GM19463 (cell line): Measurements from ENCODE around the gene DSCAML1.

Experiments
- ATAC-seq: cut with Tn5 transposase; IDR thresholded peaks from one replicate; pipeline ENCODE4 v1.9.1; 2021; ENCODE audit warnings: mild to moderate bottlenecking, moderate library complexity; ENCODE audit not compliant: unreplicated experiment

Gene DSCAML1

DNA sequence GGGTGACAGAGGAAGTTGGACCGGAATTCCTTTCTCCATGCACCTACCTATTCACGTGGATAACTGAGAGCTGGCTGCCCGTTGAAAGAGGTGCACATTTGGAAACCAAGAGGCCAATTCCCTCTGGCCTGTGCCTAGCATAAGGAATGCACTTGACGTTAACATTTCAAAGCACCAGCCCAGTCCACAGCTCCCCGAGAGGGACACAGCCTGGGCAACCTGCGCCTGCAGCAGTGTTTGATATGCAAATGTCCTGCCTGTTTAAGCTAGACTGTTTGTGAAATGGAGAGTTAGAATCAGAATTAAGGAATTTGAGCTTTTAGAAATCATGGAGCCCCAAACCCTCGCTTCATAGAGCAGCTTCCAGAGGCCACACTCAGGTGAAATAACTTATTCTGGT, 126.1 kb downstream of the DSCAML1 start:
- ATAC-seq = no peak

DNA sequence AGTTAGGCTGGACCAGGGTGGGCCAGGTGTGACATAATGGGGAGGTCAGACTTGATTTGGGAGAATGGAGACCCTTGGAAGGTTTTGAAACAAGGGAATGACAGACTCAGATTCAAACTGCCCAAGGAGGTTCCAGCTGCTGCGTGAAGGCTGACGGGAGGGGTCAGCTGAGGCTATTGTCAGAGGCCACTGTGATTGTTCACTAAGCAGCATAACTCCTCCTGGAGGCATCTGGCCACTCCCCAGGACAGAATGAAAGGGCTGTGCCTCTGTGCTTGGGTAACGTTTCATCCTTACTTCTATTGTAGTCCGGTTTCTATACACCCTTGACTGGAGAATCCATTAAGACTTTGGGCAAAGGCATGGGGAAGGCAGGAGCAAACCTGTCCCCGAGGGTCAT, 126.6 kb downstream of the DSCAML1 start:
- no peak for ATAC-seq

DNA sequence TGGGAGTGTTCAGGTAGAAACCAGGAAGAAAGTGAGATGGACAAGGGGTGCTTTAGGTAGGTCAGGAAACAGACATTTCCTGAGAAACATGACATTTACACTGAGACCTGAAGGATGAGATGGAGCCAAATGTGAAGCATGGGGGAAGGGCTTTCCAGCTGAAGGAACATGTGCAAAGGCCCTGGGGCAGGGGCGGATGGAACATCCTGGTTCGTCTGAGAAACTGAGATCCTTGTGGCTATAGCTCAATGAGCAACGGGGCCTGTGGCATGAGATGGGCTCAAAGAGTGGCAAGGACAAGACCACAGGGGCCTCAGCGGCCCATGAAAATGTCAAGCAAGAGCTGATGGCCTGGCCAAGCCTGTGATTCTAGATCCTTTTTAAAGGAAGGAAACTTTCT, 127.4 kb downstream of the DSCAML1 start:
- no peak for ATAC-seq

DNA sequence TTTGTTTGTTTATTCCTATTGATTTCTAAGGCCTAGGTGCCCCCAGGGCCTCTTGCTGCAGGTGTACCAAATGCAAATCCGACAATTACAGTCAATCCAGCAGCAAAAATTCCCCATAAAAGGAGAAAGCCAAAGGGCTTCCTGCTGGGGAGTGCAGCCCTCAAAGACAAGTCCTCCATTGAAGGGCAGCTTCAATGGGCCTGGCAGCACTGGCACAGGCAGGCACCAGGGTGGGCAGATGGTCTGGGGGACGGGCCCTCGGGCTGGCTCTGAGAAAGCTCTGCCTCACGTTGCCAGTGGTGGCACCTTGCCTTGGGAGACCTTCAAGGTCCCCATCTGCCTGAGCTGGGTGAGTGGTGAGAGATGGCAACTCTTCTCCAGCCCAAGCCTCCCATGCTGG, 128.0 kb downstream of the DSCAML1 start:
- ATAC-seq = no peak

DNA sequence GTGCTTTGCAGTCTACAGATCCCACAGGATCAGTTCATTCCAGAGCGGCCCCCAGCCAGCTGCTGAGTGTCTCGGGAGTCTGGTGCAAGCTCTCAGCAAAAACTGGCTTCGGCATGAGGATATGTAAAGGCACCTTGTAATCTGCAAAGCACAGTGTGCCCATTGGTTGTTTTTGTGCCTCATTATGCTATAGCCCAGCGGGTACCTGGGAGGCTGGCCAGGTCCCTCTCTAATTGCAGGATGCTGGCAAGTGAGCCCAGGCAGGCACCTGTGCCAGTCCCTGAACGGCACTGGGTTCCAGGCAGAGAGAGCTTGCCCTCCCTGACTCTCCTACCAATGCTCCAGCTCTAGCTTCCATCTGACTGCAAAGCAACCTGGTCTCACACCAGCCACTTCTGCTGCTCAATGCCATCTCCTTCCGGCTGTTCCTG, 128.7 kb downstream of the DSCAML1 start:
- ATAC-seq = no peak

DNA sequence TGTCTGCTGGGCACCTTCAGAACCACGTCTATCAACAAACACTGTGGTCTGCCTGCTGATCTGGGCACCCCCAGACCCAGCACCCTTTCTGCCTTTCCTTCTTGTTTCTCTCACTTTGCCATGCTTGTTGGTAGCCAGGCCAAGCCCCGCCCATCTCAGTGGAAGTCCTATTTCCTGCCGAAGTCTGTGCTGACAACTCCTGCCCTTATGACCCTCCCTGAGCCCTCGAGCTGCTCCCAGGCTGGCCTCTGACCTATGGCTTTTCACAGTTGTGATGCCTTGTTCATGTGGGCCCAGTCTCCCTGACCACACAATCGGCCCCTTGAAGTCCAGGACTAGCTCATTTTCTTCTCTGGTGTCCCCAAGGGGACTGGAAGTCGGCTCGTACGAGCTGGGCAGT, 132.1 kb downstream of the DSCAML1 start:
- ATAC-seq = no peak

DNA sequence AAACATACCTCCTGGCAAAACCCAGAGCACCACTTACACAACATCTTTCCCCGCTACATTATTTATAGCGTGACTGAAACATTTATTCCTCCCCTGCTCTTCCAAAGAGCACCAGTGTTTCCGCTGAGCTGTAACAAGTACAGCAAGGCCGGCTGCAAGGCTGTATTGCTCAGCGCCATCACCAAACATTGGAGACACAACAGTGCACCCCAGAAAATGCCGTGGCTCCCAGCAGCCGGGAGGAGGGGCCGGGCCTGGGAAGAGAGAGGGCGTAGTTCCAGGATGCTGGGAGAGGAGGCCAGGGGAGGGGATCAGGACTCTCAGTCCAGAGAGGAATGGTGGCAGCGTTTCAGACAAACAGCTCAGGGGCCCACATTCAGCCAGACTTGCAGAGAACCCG, 133.2 kb downstream of the DSCAML1 start:
- no peak for ATAC-seq

DNA sequence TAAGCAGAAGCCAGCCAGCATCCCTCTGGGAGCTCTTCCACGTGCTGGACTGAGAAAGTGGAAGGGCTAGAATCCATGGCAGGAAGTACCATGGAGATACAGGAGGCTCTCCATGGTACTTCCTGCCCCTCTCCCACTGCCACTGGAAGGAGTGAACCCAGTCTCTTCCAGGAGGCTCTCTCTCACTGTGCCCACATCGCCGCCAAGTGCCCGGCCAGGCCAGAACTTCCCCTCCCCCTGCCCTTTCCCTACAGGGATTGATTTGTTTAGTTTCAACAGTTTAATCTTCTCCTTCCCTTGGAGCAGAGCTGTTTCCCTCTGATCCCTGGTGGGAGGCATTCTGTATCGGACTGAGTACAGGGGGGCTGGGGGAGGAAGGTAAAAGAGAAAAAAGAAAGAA, 133.6 kb downstream of the DSCAML1 start:
- no peak for ATAC-seq

DNA sequence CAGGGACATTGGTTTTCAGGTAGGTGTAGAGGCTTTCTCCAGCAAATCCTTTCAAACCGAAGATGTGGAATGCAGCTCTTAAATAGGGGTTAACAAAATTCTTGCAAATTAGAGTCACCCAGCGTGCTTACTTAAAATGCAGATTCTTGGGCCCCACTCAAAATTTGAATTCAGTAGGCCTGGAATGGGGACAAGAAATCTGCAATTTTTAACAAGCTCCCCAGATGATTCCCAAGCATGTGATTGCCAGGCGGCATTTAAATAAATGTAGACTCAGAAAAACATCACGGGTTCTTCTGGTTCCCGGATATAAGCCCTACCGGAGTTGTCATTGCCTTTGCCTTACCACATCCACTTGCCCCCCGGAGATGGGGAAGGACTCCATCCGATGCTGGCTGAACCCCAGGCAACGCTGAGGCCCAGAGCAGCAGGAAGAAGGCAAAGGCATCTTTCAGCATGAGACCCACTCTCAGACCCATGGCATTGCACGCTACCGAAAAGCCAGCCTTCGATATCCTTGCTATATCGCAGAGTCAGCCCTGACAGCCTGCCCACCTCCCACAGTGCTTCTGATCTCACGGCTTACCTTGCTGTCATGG, 134.2 kb downstream of the DSCAML1 start:
- ATAC-seq = no peak

DNA sequence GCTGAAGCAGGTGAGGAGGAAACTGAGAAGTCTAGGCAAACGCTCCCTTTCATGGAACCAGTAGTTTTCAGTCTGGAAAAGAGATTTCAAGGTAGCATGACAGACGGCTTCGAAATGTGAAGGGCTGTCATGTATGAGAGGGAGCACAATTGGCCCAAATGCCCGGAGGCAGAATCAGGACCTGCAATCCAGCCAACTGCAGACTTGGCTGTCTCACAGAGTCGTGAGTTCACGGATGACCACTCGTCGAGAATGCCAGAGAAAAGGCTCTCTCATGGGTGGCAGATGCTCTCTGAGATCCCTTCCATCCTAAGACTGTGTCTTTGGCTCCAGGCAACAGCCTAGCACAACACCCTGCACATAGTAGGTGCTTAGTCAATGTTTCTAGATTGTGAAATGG, 134.8 kb downstream of the DSCAML1 start:
- no peak for ATAC-seq

DNA sequence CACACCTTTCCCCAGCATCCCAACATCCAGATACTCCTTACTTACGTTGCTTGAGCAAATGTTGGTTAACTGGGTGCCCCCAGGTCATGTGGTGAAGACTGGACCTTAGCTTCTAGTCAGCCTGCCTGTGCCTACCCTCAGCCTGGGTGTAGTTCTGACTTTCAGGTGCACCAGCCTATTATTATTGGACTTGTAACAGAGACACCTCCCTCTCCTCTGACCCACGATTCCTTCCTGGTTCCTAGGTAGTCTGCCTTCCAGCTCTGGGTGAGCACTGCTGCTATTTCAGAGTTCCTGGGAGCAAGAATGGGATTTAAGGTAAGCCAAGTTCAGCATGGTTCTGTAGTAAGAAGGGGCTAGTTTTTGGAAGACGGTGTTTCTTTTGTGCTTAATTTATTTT, 138.2 kb downstream of the DSCAML1 start:
- ATAC-seq = no peak

DNA sequence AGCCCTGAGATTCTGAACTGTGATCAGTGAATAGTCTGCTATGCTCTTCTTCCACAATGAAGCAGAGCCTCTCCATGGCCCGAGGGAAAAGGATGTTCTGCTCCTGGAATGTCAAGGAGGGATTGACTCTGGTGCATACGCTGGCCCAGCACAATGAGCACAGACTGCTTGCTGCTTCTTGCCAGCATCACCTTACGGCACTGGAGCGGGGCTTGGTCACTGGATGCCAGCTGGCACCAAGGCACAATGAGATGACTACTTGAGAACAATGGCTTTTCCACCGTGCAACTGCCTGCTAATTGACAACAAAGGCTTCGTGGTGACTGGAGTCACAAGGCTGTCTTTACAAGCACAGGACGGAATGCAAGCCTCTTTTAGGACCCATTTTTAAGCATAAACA, 139.2 kb downstream of the DSCAML1 start:
- ATAC-seq = no peak

DNA sequence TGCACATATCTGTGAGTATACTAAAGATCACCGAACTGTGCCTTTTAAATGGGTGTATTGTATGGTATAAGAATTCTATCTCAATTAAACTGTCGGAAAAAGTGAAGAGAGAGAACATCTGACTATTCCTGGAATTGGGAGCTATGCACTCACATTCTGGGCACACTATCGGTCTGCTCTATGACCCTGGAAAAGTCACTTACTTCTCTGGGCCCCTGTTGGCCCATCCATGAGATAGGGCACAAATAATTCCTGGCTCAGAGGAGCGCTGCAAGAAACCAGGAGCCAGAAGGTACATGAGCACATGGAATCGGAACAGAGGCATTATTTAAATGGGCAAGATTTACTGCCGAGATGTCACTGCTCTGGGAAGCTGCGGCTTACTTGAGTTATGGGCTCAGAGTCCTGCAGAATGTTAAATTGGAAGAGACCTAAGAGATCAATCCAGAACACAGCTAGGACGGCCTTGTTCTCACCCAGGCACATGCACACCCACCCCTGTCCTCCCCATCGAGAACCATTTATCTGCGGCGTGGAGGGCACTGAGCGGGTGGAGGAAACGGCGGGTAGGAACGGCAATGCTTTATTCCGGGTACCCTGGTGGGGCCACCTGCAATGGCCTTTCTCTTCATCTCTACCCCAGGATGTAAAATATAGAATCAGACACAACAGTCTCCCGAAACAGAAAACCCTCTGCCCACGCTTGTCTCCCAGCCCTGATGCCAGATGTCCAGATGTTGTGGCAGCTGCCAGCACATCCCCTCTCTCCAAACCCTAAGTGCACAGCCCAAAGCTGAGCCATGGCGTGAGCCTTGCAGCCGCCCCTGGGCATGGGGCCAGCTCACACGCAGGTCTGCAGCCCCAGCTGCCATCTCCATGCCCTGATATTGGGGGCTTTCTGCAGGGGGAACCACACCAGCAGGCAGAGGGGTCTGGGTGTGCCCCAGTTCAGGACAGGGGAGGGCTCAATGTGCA, 142.4 kb downstream of the DSCAML1 start:
- no peak for ATAC-seq

DNA sequence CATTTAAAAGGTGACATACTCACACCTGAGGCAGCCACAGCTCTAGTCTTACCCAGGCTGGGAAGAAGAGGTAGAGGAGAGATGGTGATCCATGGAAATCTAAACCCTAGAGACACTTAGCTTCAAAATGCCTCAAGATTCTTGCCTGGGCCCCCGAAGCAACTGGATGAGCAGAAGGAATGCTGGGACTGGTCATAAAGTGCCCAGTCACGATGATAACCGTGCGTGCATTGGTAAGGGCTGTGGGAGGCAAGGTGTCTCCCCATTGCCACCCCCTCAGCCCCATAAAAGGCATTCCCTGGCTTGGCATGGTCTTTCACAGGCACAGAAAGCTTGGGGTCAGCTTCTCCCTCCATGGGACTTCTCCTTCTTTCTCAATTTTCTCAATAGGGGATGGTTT, 144.5 kb downstream of the DSCAML1 start:
- ATAC-seq = no peak

DNA sequence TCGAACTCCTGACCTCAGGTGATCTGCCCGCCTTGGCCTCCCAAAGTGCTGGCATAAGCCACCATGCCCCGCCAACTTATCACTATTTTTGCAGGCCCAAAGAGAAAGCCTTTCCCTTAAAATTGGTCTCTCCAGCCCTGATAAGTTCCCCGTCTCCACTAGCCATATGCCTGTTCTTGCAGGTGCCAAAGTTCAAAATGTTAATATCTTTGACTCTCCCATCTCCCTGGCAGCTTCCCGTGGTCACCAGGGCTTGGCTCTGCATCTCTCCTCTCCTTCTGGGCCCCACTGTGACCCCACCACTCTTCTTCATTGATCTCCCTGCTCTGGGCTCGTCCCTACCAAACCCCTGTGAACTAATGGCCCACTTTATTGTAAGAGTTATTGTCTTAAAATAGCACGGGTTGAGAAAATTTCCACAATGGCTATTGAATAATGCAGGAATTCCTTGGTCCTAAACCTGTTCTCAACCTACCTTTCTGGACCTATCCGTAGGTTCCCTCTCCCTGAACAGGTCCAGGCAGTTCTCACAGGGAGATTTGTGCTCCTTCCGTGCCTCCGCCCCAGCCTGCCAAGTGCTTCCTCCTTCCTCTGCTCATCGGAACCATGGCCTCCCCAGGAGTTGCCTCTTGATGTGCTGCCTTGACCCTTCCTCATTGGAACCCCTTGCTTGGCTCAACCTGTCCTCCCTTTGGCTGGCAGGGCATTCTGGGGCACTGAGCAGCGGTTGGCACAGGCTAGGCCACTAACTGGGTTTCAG, 147.5 kb downstream of the DSCAML1 start:
- ATAC-seq = no peak

DNA sequence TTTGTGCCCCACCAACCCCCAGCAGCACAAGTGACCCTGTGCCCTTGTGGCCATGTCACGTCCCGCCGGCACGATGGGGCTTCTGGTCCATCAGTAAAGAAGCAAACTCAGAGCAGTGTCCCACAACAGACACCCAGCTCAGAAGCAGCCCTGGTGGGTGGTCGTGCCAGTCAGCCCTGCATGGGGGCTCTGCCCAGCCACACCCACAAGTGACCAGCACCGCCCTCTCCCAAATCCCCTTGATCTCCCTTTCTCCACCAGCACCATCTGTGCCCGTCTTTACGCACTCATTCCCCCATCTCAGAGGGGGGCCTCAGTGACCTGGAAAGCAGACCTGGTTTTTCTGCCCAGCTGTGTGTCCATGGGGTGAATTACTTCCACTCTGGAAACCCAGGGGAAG, 149.1 kb downstream of the DSCAML1 start:
- no peak for ATAC-seq

DNA sequence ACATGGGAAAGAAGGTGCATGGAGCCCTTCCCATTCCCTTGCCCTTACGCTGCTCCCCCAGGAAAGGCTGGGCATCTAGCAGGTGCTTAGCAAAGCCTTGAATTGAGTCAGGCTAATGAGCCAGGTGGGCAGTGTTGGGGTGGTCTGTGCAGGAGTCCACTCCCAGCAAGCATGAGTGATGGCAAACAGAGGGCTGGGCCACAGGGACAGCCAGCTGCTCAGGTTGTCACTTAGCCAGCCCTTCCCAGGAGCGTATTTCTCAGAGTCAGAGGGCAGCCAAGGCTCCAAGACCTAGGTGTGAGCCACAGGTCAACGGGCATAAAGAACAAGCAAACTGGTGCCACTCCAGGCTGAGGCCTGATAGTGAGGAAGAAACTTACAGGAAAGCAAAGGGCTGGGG, 149.8 kb downstream of the DSCAML1 start:
- ATAC-seq = no peak

DNA sequence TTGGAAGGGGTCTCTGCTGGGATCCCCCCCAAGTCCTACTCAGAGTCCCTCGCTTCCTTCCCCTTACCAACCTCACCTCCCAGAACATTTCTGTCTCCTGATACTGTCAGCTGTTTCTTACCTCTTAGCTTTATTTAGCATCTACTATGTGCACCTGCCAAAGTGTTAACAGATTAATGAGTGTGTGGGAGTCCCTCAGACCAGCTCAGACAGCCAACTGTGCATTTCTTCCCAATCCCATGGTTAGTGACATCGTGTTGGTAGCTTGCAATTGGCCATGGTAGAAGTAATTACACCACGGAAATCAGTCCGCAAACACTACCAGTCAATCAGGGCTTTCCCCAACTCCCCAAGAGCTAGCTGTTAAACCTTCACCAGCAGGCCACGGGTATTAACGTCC, 150.6 kb downstream of the DSCAML1 start:
- no peak for ATAC-seq

DNA sequence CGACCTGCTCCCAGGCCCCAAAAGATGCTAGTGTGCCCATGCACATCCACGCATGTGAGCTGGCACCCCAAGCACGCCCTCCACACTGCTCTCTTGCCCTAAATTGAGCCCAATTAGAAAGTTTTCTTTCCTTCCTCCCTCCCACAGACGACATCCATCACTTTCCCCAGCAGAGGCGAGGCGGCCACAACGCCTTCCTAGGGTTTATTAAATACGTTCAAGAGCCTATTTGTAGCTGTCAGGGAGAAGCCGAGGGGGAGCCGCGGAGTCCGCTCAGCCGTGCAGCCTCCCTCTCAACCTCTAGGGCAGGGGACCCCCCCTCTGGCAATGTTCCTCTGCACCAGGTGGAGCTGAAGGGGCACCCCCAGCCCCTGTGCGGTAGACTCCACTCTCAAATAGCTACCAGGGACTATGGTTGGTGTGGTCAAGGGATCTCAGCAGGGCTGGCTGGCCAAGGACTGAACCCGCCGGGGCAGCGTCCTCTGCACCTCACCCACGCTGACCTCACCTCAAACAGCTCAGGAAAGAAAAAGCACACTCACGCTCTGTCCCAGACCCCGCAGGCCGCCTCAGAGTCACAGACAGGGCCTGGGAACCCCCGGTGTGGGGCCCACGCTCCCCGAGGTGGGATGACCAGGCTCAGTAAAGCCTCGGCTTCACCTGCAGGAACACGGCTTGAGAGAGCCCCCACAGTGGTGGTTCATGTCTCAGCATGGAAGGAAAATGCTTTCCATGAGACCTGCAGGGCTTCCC, 152.4 kb downstream of the DSCAML1 start:
- no peak for ATAC-seq

DNA sequence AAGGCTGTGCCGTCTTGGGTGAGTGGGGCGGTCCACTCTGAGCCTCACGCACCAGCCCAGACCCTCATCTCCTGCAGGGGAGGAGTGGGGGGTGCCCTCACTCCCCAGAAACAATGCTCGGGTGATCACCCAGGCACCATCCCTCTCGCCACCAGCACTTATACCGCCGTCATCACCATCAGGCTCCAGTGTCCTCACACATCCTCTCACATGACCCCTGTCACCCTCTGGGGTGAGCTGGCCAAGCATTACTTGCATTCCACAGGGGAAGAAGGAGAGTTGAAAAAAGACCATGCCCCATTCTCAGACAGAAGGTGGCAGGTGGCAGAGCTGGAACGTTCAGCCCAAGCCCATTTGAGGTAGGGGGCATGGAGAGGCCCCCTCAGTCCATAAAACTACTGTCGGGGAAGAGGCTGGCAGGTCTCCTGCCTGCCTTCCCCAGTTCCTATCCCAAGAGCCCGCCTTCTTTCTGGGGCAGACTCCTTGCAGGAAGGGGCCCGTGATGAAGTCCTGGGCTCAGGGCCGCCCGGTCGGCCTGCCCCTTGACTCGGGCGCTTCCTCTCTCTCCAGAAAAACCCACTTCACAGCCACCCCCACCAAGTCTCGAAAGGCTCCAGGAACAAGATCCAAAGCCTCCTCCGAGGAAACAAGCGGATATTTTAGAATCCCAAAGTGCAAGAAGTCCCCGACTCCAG, 153.3 kb downstream of the DSCAML1 start:
- ATAC-seq = no peak
